ENCODE data around the gene MACROD2. TPM values are rescaled to one million over a fixed set of nuclear protein-coding genes. Genes with fewer than 3 reads are reported as not detected.

MACROD2 gene
- total RNA-seq, 1 donor = 1.3 TPM

DNA sequence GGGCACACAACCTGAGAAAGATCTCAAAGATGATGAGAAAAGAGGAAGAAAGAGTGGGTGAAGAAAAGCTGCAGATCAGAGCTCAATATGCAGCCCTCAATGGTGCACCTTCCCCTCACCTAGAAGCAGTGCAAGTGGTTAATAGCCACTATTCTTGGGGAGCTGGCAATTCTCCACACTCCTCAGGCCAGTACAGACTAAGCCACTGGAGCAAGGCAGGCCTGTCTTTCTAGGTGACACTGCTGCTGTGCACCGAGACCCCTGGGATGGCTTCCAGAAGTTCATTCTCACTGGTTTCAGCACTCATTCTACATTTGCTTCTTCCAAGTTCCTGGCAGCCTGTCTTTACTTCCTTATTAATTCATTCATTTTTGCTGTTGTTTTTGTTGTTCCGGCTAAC is 1604.6 kb downstream of the MACROD2 start:
- no peak overlapping the region for H3K4me3 ChIP-seq (ENCODE audit: low read depth, low read length)
- TF ChIP-seq, protein P1, sequence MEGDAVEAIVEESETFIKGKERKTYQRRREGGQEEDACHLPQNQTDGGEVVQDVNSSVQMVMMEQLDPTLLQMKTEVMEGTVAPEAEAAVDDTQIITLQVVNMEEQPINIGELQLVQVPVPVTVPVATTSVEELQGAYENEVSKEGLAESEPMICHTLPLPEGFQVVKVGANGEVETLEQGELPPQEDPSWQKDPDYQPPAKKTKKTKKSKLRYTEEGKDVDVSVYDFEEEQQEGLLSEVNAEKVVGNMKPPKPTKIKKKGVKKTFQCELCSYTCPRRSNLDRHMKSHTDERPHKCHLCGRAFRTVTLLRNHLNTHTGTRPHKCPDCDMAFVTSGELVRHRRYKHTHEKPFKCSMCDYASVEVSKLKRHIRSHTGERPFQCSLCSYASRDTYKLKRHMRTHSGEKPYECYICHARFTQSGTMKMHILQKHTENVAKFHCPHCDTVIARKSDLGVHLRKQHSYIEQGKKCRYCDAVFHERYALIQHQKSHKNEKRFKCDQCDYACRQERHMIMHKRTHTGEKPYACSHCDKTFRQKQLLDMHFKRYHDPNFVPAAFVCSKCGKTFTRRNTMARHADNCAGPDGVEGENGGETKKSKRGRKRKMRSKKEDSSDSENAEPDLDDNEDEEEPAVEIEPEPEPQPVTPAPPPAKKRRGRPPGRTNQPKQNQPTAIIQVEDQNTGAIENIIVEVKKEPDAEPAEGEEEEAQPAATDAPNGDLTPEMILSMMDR (IDR thresholded peaks at IDR 0.05; ENCODE audit: insufficient read depth, low read length) = no peak
- DNase-seq (ENCODE audit: low read depth) = no peak

DNA sequence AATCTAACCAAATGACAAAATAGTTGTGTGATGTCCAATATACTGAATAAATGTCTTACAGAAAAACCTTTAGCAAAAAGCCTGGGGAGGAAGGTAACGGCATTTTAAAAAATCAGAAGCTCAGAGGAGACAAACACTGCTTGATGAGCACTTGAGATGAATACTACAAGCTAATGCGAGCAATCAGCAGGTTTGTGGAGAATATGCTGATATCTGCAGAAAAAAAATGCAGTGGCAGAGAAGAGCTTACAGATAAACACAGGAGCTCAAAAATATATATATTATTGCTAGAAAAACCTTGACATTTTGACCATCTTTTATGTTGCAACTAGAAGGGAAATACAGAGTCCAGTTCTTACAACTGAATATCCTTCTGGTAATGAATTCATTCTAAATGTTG is 1605.2 kb downstream of the MACROD2 start:
- no peak for DNase-seq (ENCODE audit: low read depth)
- TF ChIP-seq, protein P1 (IDR thresholded peaks at IDR 0.05; ENCODE audit: insufficient read depth, low read length) = no peak

DNA sequence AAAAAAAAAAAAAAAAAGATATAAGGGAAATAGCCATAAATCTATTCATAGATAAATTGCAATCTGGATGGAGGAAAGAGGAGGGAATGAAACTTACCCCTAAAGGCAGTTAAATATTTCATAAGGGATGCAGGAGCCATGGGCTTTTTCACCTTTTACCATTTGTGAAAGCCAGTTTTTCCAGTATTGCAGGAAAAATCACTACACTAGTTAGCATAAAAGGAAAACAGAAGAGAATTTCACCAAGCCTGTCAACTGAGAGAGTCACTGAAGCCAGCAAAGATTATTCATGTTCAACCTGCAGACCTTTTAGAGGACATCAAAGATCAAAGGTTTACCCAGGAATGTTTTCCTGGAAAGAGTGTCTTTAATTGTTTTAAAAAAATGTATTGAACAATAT is 1608.2 kb downstream of the MACROD2 start:
- DNase-seq (ENCODE audit: low read depth) = no peak
- TF ChIP-seq, protein P1 (IDR thresholded peaks at IDR 0.05; ENCODE audit: insufficient read depth, low read length) = no peak
- no peak overlapping the region for H3K4me3 ChIP-seq (ENCODE audit: low read depth, low read length)

More for the DNA sequence above, 1605.2 kb downstream of the MACROD2 start:
- H3K4me3 ChIP-seq (ENCODE audit: low read depth, low read length) = no peak overlapping the region

DNA sequence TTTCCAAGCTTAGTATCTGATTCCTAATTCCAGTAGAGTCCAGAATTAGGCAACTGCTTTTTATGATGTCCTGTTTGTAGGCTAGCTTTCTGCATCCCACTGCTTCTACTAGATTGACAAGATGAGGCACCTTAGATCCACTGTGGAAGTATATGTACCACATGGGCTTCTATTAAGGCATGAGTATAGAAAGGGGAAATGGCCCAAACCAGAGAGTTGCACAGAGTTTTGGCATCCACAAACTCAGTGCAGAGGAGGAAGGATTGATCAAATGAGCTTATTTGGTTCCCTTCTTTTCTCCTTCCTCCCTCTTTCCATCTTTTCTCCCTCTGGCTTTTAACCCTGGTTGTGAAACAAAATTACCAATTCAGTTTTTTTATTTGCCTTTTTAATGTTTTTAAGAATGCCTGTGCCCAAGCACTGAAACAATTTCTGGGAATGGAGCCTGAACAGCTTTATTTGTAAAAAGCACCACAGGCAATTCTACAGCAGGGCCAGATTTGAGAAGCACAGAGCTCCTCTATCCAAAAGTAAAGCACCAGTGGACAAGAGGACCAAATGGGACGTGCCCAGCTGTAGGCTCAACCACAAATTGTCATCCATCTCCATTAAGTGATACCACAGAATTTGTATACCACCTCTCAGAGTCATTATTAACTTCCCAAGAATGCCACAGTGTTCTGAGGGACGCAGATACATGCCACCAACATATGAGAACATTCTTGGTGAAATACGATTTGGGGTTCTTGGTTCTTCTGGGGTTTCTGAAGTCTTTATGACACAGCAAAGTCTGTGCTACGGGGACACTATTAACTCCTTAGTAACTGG is 1608.9 kb downstream of the MACROD2 start:
- TF ChIP-seq, protein P1 (IDR thresholded peaks at IDR 0.05; ENCODE audit: insufficient read depth, low read length) = no peak
- DNase-seq (ENCODE audit: low read depth) = no peak
- no peak overlapping the region for H3K4me3 ChIP-seq (ENCODE audit: low read depth, low read length)

DNA sequence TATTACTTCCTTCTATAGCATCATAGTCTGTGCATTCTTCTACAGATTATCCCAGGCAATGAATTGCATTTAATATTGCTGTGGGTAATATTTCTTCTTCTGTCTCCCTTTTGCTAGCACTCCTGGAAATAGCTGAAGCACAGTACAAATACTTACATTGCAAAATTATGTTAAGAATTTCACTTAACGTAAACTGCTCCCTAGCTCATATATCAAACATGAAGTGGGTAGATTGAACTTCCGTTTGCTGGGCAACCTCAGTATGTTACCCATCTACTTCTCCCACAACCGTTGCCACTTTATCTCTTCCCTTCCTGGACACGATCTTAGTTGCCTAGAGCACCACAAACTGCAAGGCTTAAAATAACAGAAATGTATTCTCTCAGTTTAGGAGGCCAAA is 1614.6 kb downstream of the MACROD2 start:
- no peak for DNase-seq (ENCODE audit: low read depth)

DNA sequence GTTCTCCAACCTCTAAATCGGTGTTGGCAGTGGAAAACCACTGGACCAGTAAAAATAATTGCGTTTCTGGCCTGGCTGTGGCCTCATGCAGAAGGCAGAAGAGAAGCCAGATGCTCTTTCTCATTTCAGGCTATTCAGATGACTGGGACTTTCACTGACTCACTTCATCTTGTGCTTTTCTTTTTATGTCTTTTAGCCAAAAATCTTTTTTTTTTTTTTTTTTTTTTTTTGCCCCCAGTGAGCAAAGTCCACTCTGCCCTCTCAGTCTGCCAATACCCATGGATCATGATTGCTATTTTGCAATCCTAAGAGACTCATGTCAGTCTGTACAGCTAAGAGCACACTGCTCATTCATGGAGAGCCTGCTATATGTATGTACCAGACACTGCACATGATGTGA is 1615.5 kb downstream of the MACROD2 start:
- H3K4me3 ChIP-seq (ENCODE audit: low read depth, low read length) = no peak overlapping the region
- TF ChIP-seq, protein P1 (IDR thresholded peaks at IDR 0.05; ENCODE audit: insufficient read depth, low read length) = no peak
- no peak for DNase-seq (ENCODE audit: low read depth)

More for the DNA sequence above, 1614.6 kb downstream of the MACROD2 start:
- TF ChIP-seq, protein P1 (IDR thresholded peaks at IDR 0.05; ENCODE audit: insufficient read depth, low read length) = no peak
- no peak overlapping the region for H3K4me3 ChIP-seq (ENCODE audit: low read depth, low read length)
